Suprapubic skin (tissue), 4 donors: Measurements from ENCODE around the gene ARHGAP6. TPM values are rescaled to one million over a fixed set of nuclear protein-coding genes. Genes with fewer than 3 reads are reported as not detected.
"Not testable (repeated sequence)": the region's sequence is repeated elsewhere in the genome, so short reads cannot be mapped to it uniquely, and the experiment has no call there.

Experiments
- DNase-seq, 2 donors: peaks; one replicate each; pipeline ENCODE4 v3.0.0-alpha.2; 2019; ENCODE audit warnings: low spot score in 2 of 2
- H3K27ac ChIP-seq: fragments of 200-600 bp; sonication (generic); one replicate; pipeline ENCODE4 v1.5.1; 2019
- H3K27me3 ChIP-seq: fragments of 200-600 bp; sonication (generic); one replicate; pipeline ENCODE4 v1.5.1; 2019
- H3K36me3 ChIP-seq: fragments of 200-600 bp; sonication (generic); one replicate; pipeline ENCODE4 v1.5.1; 2019
- H3K4me1 ChIP-seq: fragments of 200-600 bp; sonication (generic); one replicate; pipeline ENCODE4 v1.5.1; 2019
- H3K4me3 ChIP-seq: fragments of 200-600 bp; sonication (generic); one replicate; pipeline ENCODE4 v1.5.1; 2019; ENCODE audit warnings: mild to moderate bottlenecking
- H3K9me3 ChIP-seq: fragments of 200-600 bp; sonication (generic); one replicate; pipeline ENCODE4 v1.5.1; 2019
- CTCF ChIP-seq, 2 donors: fragments of 200-600 bp in 1 of 2; fragments of 450-650 bp in 1 of 2; sonication (generic) in 1 of 2; IDR thresholded peaks; one replicate each; pipeline ENCODE4 v1.5.1; 2016 to 2019; ENCODE audit warnings: antibody characterized with exemption in 2 of 2, mild to moderate bottlenecking in 1 of 2, moderate library complexity in 1 of 2
- EP300 ChIP-seq: sonication (generic); formaldehyde crosslinking; IDR thresholded peaks from one replicate; pipeline ENCODE4 v1.6.1; 2017; ENCODE audit warnings: antibody characterized with exemption
- POLR2A ChIP-seq, 2 donors: fragments of 450-650 bp; IDR thresholded peaks; one replicate each; pipeline ENCODE4 v1.6.1; 2017; ENCODE audit warnings: antibody characterized with exemption in 2 of 2, mild to moderate bottlenecking in 2 of 2, moderate library complexity in 2 of 2
- POLR2AphosphoS5 ChIP-seq, 3 donors: sonication (generic); formaldehyde crosslinking; IDR thresholded peaks; one replicate each; pipeline ENCODE4 v1.6.1; 2017; ENCODE audit warnings: antibody characterized with exemption in 3 of 3
- WGBS: methylation state at CpG from one replicate; pipeline ENCODE4 v1.1.5; 2018; 5-methylcytosine and 5-hydroxymethylcytosine counted together
- total RNA-seq, 4 donors: library from RNA; depleted of rRNA; stranded (reverse); fragments of >200 nt; gene quantifications; one replicate each; pipeline ENCODE4 v1.1.0, GENCODE V29; 2016

ARHGAP6 gene
- total RNA-seq, 4 donors from 2014 or later = 1.6 to 6.7 (median 3.1) TPM

DNA sequence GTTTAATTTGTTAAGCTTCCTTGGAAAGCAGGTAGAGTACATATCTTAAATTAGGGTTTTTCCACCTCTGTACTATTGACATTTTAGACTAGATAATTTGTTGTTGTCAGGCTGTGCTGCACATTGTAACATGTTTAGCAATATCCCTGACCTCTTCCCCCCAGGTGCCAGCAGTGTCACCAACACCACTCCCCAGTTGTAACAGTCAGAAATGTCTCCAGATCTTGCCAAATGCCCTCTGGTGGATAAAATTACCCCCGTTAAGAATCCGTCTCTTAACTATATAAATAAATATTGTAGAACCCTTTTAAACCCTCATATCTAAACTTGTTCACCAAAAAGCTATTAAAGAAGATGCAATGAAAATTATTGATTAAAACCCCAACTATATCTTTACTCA lies 161.5 kb downstream of the ARHGAP6 start:
- H3K4me3 ChIP-seq = no peak overlapping the region
- H3K36me3 ChIP-seq = no peaks in the 10 kb centered on the region
- no peaks in the 10 kb centered on the region for H3K9me3 ChIP-seq
- no peak overlapping the region for H3K27ac ChIP-seq
- TF ChIP-seq POLR2A (IDR thresholded peaks at IDR 0.05) (no peak), EP300 (no peak), CTCF (IDR thresholded peaks at IDR 0.05) (no peak), POLR2AphosphoS5 (IDR thresholded peaks at IDR 0.05) (no peak)
- WGBS = 35% methylated on average over 2 of the region's 2 CpGs
- no peaks in the 10 kb centered on the region for H3K4me1 ChIP-seq
- DNase-seq = no peak
- no peaks in the 10 kb centered on the region for H3K27me3 ChIP-seq

- H3K27me3 ChIP-seq = no peaks in the 10 kb centered on the region
- H3K36me3 ChIP-seq = no peaks in the 10 kb centered on the region
- no peaks in the 10 kb centered on the region for H3K9me3 ChIP-seq
- DNase-seq = no peak
- 42% methylated on average over 5 of the region's 5 CpGs for WGBS
- no peak overlapping the region for H3K27ac ChIP-seq
- TF ChIP-seq POLR2A (IDR thresholded peaks at IDR 0.05) = no peak
- TF ChIP-seq EP300 = no peak
- TF ChIP-seq CTCF (IDR thresholded peaks at IDR 0.05) = no peak
- no peak for TF ChIP-seq POLR2AphosphoS5 (IDR thresholded peaks at IDR 0.05)
- no peak overlapping the region for H3K4me3 ChIP-seq
- no peaks in the 10 kb centered on the region for H3K4me1 ChIP-seq
Measured at GRCh38 chrX:11499076-11500044, 166.4 kb downstream of the ARHGAP6 start.

GRCh38 chrX:11491375-11491774 lies 174.3 kb downstream of the ARHGAP6 start:
- not testable (repeated sequence) for H3K4me1 ChIP-seq, H3K27me3 ChIP-seq, H3K27ac ChIP-seq, H3K9me3 ChIP-seq, H3K4me3 ChIP-seq, H3K36me3 ChIP-seq, DNase-seq
- 84% methylated on average over 2 of the region's 2 CpGs for WGBS

DNA sequence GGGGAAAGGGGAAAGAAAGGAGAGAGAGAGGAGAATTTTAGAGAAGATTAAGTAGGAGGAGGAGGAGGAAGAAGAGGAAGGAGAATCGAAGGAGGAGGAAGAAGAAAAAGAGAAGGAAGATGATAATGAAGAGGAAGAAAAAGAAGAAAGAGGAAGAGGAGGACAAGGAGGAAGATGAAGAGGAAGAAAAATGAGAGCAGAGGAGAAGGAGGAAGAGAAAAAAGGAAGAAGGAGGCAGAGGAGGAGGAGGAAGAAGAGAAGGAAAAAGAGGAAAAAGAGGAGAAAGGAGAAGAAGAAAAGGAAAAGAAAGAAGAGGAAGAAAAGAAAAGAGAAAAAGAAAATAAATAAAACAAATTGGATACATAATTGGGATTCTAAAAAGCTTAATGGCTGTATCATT lies 181.4 kb downstream of the ARHGAP6 start:
- Histone ChIP-seq H3K36me3 (no peaks in the 10 kb centered on the region), H3K27ac (no peak overlapping the region), H3K4me1 (no peaks in the 10 kb centered on the region), H3K27me3 (no peaks in the 10 kb centered on the region), H3K4me3 (no peak overlapping the region), H3K9me3 (no peaks in the 10 kb centered on the region)
- DNase-seq = no peak
- TF ChIP-seq POLR2AphosphoS5 (IDR thresholded peaks at IDR 0.05) = no peak
- TF ChIP-seq EP300 = no peak
- no peak for TF ChIP-seq CTCF (IDR thresholded peaks at IDR 0.05)
- TF ChIP-seq POLR2A (IDR thresholded peaks at IDR 0.05) = no peak
- 23% methylated on average over 1 of the region's 1 CpG for WGBS

- H3K27ac ChIP-seq = no peak overlapping the region
- no peaks in the 10 kb centered on the region for H3K36me3 ChIP-seq
- no peaks in the 10 kb centered on the region for H3K27me3 ChIP-seq
- no peaks in the 10 kb centered on the region for H3K9me3 ChIP-seq
- DNase-seq = no peak
- TF ChIP-seq CTCF (IDR thresholded peaks at IDR 0.05) (no peak), POLR2A (IDR thresholded peaks at IDR 0.05) (no peak), EP300 (no peak), POLR2AphosphoS5 (IDR thresholded peaks at IDR 0.05) (no peak)
- no peak overlapping the region for H3K4me3 ChIP-seq
- H3K4me1 ChIP-seq = no peaks in the 10 kb centered on the region
- WGBS = 70% methylated on average over 3 of the region's 3 CpGs
Measured at GRCh38 chrX:11481035-11481434, 184.7 kb downstream of the ARHGAP6 start.
